HL-60/S4 treated with phorbol 12-myristate 13-acetate at 8.2 ng/mL for 4 days and 3 days (cell line): Measurements from ENCODE around the gene LPO.

Experiments used
- in situ Hi-C: fragments of 300-500 bp; cut with MboI; formaldehyde crosslinking; loops from 2 replicates; pipeline ENCODE4 v1.15.0; 2022; ENCODE audit warnings: low sequenced_read_pairs

Gene LPO

DNA sequence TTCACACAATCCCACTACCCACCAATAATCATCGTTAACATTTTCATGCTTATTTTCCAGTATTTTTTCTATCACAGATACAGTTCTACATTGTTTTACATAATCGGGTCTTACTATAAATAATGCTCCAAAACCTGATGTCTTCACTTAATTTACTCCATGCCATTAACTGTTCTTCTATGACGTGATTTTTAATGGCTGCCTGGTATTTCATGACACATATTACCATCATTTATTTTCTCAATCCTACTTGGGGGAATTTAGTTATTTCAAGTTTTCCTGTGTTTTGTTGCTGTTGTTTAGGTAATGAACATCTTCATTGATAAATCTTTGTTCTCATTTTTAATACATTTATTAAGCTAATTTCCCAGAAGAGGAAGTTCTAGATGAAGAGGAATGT, 14.7 kb downstream of the LPO start:
- in situ Hi-C loops: no loop called here

DNA sequence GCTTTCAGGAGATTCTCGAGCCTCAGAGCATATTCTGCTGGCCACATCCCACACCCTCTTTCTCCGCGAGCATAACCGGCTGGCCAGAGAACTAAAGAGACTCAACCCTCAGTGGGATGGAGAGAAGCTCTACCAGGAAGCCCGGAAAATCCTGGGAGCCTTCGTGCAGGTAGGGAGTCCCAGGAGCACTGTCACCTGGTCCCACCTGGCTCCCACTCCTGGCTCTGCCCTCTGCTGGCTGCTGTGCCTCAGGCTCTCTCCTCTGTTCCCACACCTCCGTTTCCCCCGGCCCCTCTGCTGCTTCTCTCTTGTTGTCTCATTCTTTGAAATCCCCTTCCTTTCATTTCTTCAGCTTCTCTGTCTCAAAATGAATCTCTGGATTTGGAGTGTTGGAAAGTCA, 16.4 kb downstream of the LPO start:
- in situ Hi-C loops: no loop called here

DNA sequence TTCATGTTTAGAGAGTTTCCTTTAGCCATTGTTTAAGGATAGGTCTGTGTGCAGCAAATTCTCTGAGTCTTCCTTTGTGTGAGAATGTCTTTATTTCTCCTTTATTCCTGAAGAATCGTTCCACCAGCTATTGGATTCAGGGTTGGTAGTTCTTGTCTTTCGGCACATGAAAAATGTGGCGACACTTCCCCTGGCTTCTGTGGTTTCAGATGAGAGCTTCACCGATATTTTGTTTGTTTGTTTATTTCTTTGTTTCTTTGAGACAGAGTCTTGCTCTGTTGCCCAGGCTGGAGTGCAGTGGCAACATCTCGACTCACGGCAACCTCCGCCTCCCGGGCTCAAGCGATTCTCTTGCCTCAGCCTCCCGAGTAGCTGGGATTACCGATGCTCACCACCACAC, 23.8 kb downstream of the LPO start:
- in situ Hi-C loops: no loop called here

DNA sequence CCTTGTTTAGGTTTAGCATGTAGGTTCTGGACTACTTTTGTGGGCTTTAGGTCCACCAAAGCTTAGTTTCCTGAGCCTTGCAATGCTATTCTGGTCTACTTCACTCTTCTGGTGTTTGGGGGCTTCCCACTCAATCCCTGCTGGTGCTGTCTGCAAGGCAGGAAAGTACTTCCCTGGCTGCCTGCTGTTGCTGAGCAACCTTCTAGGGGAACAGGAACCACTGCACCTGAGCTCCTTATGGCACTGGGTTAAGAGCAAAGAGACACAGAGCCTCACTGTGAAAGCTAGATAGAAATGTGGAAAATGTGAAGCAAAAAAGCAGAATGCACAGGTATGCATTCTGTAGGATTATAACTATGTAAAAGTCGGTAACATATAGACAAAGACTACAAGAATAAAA, 25.4 kb downstream of the LPO start:
- in situ Hi-C loops: no loop called here

DNA sequence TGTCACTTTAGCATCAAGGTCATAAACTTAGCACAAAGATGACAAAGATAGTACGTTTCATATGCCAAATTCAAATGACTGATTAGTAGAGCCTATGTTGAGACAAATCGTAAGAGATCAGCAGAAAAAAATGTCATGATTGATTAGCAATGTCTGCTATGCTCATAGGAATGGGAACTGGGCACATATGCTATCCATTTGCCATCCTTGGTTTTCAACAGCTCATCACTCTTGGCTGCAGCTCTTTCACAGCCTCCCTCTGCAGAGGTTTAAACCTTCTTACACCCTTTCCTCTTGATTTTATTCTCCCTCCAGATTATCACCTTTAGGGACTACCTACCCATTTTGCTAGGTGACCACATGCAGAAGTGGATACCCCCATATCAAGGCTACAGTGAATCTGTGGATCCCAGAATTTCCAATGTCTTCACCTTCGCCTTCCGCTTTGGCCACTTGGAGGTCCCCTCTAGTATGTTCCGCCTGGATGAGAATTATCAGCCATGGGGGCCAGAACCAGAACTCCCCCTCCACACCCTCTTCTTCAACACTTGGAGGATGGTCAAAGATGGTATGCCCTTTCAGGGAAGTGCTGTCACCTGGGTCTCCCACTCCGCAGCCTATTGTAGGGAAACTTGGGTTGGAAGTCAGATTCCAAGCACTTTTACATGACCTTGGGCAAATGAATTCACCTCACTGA, 26.2 kb downstream of the LPO start:
- in situ Hi-C loops: no loop called here

DNA sequence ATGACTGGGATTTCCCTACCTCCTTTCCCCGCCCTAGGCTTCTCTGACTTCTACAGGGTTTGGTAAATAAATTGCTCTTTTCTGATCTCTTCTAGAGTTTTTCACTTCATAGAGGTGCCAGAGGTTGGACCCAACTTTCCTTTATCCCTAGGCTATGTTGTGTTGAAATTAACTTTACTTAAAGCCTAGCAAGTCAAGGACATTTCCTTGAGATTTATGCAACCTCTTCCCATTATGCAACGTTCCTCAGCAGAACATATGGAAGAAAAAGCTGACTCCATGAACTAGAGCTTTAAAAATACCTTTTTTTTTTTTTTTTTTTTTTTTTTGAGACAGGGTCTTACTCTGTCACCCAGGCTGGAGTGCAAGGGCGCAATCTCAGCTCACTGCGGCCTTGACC, 26.9 kb downstream of the LPO start:
- in situ Hi-C loops: no loop called here

DNA sequence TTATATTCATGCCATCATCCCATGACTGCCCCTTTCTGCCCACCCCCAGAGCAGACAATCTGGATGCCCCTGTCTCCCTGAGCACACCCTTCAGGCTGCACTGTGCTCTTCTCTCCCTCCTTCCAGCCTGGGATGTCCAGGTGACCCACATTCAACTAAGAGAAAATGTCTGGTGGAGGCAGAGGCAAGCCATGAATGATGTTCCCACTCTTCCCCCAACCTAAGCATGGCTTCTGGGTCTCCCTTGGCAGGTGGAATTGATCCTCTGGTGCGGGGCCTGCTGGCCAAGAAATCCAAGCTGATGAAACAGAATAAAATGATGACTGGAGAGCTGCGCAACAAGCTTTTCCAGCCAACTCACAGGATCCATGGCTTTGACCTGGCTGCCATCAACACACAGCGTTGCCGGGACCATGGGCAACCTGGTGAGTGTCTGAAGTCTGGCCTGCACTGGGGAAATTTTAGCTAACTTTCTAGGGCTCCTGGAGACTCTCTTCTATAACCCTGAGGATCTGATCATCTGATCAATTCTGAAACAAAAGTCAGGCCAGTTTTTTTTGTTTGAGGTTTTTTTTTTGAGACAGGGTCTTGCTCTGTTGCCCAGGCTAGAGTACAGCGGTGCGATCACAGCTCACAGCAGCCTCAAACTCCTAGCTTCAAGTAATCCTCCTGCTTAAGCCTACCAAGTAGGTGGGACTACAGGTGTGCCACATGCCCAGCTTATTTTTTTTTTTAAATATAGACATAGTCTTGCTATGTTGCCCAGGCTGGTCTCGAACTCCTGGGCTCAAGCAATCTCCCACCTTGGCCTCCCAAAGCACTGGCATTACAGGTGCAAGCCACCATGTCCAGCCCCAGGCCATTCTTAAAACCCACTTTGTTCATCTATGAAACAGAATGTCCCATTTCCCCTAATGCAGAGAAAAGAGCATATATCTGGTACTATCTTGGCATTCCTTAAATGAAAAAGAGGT, 27.8 kb downstream of the LPO start:
- in situ Hi-C loops: no loop called here

DNA sequence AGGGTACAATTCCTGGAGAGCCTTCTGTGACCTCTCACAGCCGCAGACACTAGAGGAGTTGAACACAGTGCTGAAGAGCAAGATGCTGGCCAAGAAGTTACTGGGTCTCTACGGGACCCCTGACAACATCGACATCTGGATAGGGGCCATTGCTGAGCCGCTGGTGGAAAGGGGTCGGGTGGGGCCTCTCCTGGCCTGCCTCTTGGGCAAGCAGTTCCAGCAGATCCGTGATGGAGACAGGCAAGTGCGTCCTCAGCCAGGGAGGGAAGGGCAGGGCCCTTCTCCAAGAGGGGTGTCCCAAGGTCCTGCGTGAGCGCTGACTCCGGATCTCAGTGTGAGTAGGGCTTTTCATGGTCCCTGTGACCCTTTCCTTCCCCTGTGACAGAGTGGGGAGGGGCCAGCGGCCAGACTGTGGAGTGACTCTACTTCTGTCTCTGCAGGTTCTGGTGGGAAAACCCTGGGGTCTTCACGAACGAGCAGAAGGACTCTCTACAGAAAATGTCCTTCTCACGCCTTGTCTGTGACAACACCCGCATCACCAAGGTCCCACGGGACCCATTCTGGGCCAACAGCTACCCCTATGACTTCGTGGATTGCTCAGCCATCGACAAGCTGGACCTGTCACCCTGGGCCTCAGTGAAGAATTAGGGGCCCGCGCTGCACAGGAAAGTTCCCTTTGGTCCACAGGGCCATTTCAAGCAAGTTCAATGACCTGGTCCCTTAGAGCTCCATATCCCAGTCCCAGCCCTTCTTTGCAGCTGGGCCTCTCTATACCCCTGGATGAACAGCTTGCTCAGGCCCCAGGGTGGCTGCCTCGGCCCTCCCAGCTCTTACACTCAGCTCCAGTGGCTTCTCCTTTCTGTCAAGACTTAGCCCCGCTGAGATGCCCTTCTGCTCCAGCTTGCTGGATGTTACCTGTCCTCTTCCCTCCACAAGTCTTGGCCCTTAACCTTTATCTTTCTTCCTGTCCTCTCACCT, 29.3 kb downstream of the LPO start:
- in situ Hi-C loops: no loop called here

DNA sequence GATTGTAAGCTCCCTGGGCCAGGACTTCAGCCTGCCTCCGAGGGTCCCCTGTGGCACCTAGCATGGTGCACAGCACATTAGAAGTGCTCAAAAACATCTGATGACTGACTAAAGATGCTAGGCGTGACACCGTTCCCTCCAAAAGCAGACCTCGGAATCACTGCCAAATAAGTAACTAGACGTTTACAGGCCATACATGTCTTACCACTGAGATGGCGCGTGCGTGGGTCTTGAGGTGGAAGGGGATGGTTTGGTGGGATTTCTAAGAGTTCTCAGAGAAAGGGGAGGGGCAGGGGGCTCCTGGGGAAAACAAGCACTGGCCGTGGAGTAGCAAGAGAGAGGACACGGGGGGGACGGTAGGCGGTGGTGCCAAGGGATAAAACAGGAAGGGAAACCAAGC, 29.9 kb downstream of the LPO start:
- in situ Hi-C loops: no loop called here

DNA sequence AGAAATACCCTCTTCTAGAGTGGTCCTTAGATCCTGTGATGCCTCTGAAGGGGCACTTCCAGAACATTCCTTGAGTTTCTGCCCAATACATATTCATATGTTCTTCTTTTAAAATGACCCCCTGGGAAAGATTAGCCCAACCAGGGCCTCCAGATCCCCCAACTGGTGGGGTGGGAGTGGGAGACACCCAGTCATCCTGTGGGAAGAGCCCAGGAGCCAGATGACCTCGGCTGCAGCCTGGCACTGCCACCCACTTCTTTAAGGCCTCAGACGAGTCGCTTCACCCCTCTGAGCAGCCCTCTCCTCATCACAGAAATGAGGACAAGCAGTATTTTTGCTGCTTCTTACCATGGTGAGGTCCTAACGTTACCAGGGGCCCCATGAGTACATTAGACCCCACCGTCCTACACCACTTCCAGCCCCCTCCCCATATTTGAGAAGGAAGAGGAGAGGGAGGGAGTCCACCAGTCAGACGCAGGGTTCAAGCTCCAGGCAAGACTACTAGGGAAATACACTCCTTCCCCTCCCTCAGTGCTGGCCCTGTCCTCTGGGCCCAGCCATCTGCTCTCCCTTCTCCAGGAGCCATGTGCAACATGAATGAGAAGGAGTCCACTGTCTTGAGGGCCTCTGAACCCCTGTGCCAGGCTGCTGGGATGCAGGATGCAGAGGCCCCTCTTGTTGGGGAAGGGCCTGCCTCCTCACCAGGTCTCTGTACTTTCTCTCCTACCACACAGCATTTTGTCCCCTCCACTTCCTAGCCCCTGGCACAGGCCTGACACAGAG, 30.6 kb downstream of the LPO start:
- in situ Hi-C loops: no loop called here

DNA sequence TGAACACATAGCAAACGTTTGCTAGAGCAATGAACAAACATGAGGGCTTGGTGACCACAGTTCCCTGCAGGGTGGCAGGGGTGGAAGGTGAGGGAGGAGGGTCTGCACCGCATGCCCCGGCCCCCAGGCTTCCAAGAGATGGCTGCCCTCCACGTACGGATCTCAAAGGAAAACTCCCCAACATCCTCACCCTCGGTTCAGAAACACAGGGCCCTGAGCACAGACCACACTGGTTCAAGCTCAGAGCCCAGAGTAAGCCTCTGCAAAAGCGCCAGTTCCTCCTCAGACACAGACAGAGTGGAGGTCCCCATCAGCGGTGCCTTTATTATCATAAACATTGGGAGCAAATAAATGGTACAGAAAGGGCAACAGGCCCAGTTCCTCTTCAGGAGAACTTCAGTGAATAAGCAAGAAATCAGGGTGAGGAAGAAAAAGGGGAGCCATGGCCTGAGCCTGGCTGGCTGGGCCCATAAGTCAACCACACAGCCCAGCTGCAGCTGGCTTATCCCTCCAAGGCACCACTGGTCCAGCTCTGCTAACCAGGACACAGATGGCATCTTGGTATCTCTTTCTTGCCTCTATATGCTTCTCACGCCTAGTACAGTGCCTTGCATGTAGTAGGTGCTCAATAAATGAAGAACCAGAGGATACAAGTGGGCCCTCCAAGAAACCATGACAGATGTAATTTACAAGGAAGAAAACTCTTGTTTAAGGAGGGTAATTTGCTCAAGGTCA, 31.3 kb downstream of the LPO start:
- in situ Hi-C loops: no loop called here

DNA sequence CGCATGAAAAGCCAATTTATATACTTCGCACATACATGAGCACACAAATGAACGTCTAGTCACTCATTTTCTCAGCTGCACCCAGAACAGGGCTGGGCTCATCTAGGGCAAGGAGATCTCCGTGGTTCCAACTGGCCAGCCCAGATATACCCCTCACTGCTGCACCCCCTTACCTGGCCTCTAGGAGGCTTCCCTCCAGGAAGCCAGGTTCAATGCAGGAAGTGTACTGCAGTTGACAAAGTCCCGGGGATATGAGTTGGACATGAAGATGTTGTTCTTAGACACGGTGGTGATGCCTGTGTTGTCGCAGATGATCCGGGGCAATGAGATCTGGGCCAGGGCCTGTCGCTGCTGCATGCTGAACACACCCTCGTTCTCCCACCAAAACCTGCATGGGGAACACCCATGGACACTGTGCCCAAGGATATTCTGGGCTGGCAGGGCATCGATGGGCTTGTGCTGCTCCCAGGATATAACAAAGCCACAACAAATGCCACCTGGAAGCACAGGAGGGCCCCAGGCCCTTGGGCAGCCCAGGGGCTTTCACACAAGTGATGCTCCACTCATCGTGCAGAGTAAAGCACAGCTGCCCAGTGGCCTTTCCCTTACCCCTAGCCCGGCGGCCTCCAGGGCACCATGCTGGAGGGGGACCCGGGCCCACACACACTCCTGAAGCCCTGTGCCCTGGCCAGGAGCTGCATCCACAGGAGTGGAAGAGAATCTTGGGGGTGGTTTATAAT, 32.3 kb downstream of the LPO start:
- in situ Hi-C loops: no loop called here

DNA sequence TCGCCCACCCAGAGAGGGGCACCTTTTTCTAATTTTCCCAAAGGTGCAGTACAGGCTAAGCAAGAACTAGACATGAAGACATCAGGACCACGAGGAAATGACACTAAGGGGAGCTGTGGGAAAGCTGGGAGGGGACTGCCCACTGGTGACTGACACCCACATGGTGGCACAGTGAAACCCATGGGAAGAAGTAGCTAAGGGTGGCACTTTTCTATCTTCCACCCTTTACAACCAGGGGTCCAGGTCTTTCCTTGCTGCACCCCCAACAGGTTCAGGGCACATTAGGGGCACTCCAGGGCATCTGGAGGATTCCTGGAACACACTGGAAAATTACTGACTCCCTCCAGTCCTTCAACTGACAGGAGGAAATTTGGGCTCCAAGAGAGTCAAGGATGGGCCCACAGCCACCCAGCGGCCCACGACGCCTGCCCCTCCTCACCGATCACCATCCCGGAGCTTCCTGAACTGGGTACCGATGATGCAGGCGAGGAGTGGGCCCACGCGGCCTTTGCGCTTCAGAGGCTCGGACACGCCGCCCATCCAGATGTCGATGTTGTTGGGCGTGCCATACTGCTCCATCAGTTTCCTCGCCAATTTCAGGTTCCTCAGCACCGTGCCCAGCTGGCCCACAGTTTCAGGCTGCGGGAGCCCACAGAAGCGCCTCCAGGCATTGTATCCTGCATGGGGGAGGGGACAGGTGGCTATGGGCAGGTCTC, 33.0 kb downstream of the LPO start:
- in situ Hi-C loops: no loop called here

DNA sequence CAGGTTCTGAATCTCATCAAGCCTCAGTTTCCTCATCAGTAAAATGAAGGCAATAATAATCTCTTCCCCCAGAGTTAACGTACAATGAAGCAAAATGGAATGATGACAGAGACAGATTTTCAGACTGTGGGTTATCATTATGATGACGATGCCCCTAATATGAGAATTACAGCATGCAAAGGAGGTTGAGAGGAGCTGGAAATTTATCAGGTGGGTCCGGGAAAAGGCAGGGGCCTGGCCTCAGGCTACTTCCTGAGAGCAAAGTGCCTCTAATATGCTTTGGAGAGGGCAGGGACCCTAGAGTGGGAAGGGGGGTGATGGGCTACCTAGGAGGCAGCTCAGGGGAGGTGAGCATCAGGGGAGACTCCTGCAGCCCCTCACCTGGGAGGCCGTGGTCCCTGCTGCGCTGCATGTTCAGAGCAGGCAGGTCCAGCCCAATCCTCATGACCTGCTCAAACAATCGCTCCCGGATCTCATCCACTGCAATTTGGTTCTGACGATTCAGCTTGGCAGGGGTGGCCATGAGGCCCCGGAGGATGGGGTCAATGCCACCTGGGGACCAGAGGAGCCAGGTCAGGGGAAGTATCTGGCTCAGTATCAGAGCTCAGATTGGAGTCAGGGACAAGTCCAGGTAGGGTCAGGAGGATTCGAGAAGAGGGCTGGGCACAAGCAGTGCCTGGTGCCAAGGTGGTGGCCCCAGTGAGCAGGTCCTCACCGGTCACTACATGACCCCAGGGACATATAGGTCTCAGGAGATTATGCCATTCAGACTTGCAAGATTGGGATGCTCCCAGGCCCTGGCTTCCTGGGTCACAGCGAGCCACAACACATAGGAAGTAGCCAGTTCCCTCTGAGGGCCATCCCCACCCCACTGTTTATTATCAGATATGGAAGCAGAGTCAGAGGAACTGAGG, 34.2 kb downstream of the LPO start:
- in situ Hi-C loops: no loop called here

DNA sequence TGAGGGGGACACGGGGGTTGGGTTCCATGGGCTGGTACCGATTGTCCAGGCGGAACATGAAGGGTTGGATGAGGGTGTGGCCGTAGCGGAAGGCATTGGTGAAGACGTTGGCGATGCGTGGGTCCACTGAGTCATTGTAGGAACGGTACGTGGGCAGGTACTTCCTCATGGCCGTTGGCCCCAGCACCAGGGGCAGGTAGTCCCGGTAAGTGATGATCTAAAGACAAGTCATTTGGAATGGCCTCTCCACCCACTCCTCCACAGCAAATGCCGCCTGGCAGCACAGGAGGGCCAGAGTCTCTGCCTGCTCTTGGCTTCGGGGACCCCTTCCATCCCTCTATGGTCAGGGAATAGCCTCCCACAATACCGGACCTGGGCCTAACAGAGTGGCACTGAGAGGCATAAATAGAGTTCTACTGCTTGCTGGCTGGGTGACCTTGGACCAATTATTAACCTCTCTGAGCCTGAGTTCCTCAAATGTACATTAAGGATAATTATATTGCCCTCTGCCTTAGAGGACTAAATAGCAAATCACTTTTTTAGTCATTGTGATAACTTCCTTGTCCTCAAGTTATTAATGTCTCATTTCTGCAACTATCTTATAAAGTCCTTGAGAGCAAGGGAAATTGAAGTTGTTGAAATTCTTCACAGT, 35.2 kb downstream of the LPO start:
- in situ Hi-C loops: no loop called here

DNA sequence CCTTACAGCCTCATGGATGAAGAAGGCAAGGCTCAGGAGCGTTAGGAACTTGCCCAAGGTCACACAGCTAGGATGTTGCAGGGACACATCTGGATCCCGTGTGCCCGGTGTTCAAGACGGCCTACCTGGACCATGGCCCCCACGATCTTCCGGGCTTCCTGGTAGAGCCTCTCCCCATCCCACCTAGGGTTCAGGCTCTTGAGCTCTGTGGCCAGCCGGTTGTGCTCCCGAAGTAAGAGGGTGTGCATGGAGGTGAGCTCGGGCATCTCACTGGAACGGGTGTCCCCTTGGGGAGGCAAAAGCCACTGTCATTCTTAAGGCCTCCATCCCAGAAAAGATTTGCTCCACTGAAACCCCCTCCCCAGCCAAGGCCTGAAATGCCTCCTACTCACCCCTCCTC, 37.0 kb downstream of the LPO start:
- in situ Hi-C loops: no loop called here

DNA sequence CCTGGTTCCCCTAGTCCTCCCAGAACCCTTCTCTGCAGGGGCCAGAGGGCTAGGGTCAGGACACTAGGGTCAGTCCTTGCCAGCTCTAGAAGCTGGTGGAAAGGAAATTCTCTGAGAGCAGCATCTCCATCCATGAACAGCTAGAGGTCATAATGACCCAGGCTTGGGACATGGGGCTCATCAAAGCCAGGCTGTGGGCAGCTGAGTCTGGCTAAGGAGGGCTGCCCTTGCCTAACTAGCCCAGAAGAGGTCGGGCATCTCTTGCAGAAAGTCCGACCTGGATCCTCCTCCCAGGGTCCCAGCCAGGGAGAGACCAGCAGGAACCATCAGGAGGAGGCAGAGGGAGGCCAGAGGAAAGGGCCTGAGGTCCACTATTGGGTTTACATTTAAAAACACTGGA, 38.0 kb downstream of the LPO start:
- in situ Hi-C loops: no loop called here
